Urinary bladder (tissue), 4 donors: ENCODE data around the gene ARID5B. TPM values are rescaled to one million over a fixed set of nuclear protein-coding genes. Genes with fewer than 3 reads are reported as not detected.
"Not testable (repeated sequence)": the region's sequence is repeated elsewhere in the genome, so short reads cannot be mapped to it uniquely, and the experiment has no call there.

Experiments used
- DNase-seq: peaks from one replicate; pipeline ENCODE4 v3.0.0-alpha.2; 2015; ENCODE audit errors: extremely low spot score
- H3K27ac ChIP-seq: one replicate; pipeline ENCODE4 v1.5.1; 2013; ENCODE audit warnings: low read depth, mild to moderate bottlenecking, moderate library complexity
- H3K36me3 ChIP-seq: one replicate; pipeline ENCODE4 v1.6.1; 2013; ENCODE audit warnings: mild to moderate bottlenecking, moderate library complexity; ENCODE audit not compliant: insufficient read depth
- H3K4me1 ChIP-seq: one replicate; pipeline ENCODE4 v1.6.1; 2013; ENCODE audit warnings: mild to moderate bottlenecking, moderate library complexity; ENCODE audit not compliant: insufficient read depth
- H3K4me3 ChIP-seq: one replicate; pipeline ENCODE4 v1.5.1; 2013; ENCODE audit warnings: low read depth, low read length
- WGBS: extraction: QIAGEN DNeasy Blood & Tissue Kit; methylation state at CpG from one replicate; pipeline ENCODE4 v1.1.7; 2013; 5-methylcytosine and 5-hydroxymethylcytosine counted together
- polyA plus RNA-seq: library from polyadenylated mRNA; stranded (reverse); fragments of 200-250 nt; gene quantifications from one replicate; pipeline ENCODE4 v1.2.3, GENCODE V29; 2013
- total RNA-seq: library from RNA; depleted of rRNA; stranded (reverse); fragments of >200 nt; gene quantifications from one replicate; pipeline ENCODE4 v1.2.3, GENCODE V29; 2014
- donor health status: healthy with polysubstance abuse.
- donor health status: healthy.

ARID5B gene
- total and polyA plus RNA-seq, 2 donors = 23.5 to 52.5 TPM

DNA sequence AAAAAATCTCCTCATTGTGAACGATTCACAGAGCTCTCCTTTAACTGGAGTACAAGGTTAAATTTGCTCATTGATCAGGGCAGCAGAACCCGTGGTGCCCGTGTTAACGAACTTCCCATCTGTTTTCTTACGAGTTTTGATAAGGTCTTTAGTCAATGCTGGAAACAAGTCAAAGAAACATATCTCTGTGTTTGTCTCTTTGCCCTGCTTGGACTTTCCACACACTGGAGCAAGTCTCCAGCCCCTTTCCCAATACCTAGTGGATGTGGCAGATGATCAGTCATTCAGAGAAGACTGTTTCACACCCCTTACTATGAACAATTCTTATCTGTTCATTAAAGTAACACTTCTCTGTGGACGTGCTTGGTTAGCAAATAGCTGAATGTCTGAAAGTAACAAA lies 121.3 kb downstream of the ARID5B start:
- DNase-seq = no peak
- Histone ChIP-seq H3K36me3 (no peaks in the 10 kb centered on the region), H3K4me3 (no peak overlapping the region), H3K4me1 (no peaks in the 10 kb centered on the region), H3K27ac (no peak overlapping the region)
- 77% methylated on average over 6 of the region's 6 CpGs for WGBS

DNA sequence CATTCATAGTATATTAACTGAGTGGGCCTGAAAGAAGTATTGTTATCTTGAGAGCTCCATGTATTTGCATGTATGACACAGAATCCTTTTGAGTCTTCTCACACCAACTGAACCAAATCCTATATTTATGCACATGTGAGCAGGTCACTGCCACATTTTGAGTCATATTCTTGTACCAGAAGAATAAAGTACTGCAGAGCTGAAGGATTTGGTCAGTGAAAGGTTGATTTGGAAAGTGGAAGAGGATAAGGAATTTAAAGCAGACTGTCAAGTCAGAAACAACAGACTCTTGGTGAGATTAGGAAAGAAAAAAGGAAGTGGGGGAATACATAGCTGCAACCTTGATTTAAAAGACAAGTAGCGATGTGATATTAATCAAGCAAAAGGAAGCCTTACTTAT lies 121.8 kb downstream of the ARID5B start:
- Histone ChIP-seq H3K4me1 (no peaks in the 10 kb centered on the region), H3K36me3 (no peaks in the 10 kb centered on the region), H3K4me3 (no peak overlapping the region), H3K27ac (no peak overlapping the region)
- 97% methylated on average over 1 of the region's 1 CpG for WGBS
- no peak for DNase-seq

GRCh38 chr10:62024026-62024701 lies 122.7 kb downstream of the ARID5B start:
- Histone ChIP-seq H3K4me3 (no peak overlapping the region), H3K4me1 (no peaks in the 10 kb centered on the region), H3K27ac (no peak overlapping the region), H3K36me3 (no peaks in the 10 kb centered on the region)
- 63% methylated on average over 4 of the region's 4 CpGs for WGBS
- DNase-seq = no peak

GRCh38 chr10:62025134-62025794 lies 123.8 kb downstream of the ARID5B start:
- H3K4me1 ChIP-seq = no peaks in the 10 kb centered on the region
- H3K36me3 ChIP-seq = no peaks in the 10 kb centered on the region
- 80% methylated on average over 4 of the region's 4 CpGs for WGBS

GRCh38 chr10:62025901-62026879 lies 124.7 kb downstream of the ARID5B start:
- no peak overlapping the region for H3K4me3 ChIP-seq
- no peaks in the 10 kb centered on the region for H3K36me3 ChIP-seq
- 75% methylated on average over 4 of the region's 4 CpGs for WGBS
- H3K27ac ChIP-seq = no peak overlapping the region
- no peak for DNase-seq
- H3K4me1 ChIP-seq = no peaks in the 10 kb centered on the region

More at GRCh38 chr10:62025134-62025794, 123.8 kb downstream of the ARID5B start:
- H3K27ac ChIP-seq = no peak overlapping the region
- DNase-seq = no peak
- H3K4me3 ChIP-seq = no peak overlapping the region

DNA sequence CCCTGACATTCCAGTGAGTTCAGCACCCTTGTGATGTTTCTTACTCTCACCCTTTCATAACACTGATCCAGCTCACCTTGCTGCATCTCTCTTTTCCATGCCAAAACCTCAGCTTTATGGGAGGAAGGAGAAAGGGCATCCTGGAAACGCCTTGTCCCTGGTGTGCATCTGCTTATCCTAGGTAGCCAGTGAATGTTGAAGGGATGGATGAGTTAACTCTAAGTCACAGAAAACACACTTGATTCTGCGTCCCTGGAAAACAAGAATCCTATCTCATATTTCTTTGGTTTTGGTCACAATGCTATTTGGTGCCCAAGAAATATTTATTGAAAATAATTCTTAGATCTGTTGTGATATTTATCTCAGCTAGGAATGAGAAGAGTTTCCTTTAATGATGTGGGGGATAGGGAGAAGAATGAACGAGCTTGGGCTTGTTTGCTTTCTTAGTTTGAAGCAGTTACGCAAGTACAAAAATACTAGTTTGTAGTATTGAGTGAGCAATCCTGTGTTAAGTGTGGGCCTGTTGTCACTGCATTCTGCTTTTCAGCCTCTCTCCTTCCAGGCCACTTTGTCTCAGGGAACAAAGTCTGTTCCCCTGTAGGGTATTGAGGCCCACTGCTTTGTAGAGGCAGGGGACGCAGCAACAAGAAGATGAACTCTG lies 126.5 kb downstream of the ARID5B start:
- Histone ChIP-seq H3K36me3 (no peaks in the 10 kb centered on the region), H3K4me1 (no peaks in the 10 kb centered on the region), H3K4me3 (no peak overlapping the region), H3K27ac (no peak overlapping the region)
- 83% methylated on average over 5 of the region's 5 CpGs for WGBS
- DNase-seq = no peak

DNA sequence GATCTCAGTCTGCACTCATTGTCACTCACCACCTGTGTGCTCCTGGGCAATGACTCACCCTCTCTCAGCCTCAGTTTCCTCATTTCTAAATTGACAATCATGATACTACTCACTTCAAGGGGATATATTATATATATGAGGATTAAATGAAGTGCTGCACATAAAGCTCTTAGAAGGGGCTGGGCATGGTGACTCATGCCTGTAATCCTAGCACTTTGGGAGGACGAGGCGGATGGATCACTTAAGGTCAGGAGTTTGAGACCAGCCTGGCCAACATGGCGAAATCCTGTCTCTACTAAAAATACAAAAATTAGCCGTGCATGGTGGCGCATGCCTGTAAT lies 127.0 kb downstream of the ARID5B start:
- not testable (repeated sequence) for H3K36me3 ChIP-seq, H3K4me3 ChIP-seq, H3K27ac ChIP-seq, DNase-seq, H3K4me1 ChIP-seq
- 86% methylated on average over 5 of the region's 5 CpGs for WGBS

DNA sequence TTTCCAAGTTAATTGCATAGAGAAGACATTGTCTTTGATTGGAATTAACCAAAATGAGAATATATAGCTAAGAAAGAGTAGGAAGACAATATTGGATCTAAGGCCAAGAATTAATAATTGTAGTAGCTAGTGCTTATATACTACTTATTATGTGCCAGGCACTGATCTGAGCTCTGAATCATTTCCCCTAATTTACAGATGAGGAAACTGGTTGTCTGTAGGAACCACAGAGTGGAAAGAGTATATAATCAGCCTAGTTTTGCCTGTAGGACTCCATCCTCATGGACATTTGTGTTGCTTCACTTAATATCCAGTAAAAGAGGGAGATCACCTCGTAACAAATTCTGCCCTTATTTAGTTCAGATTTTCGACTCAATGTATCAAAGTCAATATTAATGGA lies 127.9 kb downstream of the ARID5B start:
- Histone ChIP-seq H3K4me3 (no peak overlapping the region), H3K27ac (no peak overlapping the region), H3K4me1 (no peaks in the 10 kb centered on the region), H3K36me3 (no peaks in the 10 kb centered on the region)
- DNase-seq = no peak
- 96% methylated on average over 2 of the region's 2 CpGs for WGBS

DNA sequence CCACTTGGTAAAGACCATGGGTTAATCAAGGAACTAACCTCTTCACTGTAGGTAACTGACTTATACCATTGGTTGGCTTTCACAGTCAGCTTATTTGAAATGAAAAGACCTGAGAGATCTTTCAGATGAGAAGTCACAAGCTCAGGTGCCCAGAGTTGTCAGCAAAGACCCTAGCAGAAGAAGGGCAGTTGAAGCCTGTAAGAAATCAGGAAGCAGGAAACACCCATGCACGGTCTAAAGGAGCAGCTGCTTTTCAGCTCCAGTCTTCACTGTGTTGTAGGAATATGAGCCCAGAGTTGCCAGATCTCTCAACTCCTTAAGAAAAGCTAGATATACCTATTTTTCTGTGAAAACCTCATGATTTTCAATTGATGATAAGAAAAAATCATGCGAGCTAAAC lies 130.0 kb downstream of the ARID5B start:
- DNase-seq = no peak
- Histone ChIP-seq H3K36me3 (no peaks in the 10 kb centered on the region), H3K4me1 (no peaks in the 10 kb centered on the region), H3K4me3 (no peak overlapping the region), H3K27ac (no peak overlapping the region)
- 89% methylated on average over 2 of the region's 2 CpGs for WGBS

- H3K4me3 ChIP-seq = no peak overlapping the region
- no peaks in the 10 kb centered on the region for H3K36me3 ChIP-seq
- H3K4me1 ChIP-seq = no peaks in the 10 kb centered on the region
- DNase-seq = no peak
- no peak overlapping the region for H3K27ac ChIP-seq
- 84% methylated on average over 3 of the region's 3 CpGs for WGBS
Measured at GRCh38 chr10:62033125-62033524, 131.6 kb downstream of the ARID5B start.

DNA sequence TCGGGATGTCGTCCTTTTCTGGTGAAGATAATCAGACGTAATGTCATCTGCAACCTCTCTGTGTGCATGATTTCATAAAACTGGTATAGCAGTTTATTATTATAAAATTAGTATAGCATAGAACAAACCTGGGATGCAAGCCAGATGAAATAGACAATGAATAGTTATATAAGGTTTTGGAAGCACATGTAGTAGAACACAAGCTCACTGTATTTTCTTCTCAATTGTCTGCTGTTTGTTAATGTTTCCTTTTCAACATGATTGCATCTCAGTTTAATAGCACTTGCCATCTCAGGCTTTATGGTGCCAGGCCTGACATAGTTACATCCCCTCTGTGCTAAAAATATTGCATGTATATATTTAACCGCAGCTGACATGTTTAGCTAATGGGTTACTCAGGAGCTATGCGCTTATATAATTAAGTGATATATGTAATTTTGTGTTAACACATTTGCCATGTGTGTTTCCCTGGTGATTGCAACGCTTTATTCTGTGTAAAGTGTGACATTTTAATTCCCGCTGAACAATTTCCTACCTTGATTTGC lies 132.7 kb downstream of the ARID5B start:
- 61% methylated on average over 7 of the region's 7 CpGs for WGBS
- H3K4me1 ChIP-seq = no peaks in the 10 kb centered on the region
- DNase-seq = no peak
- no peaks in the 10 kb centered on the region for H3K36me3 ChIP-seq
- no peak overlapping the region for H3K27ac ChIP-seq
- H3K4me3 ChIP-seq = no peak overlapping the region

GRCh38 chr10:62036186-62037081 lies 134.9 kb downstream of the ARID5B start:
- 88% methylated on average over 11 of the region's 11 CpGs for WGBS
- Histone ChIP-seq H3K27ac (no peak overlapping the region), H3K4me1 (peaks cover 3% of the 10 kb centered on the region)

More at GRCh38 chr10:62036186-62037081, 134.9 kb downstream of the ARID5B start:
- no peak overlapping the region for H3K4me3 ChIP-seq
- no peaks in the 10 kb centered on the region for H3K36me3 ChIP-seq
- DNase-seq = no peak
